ENCODE measurements around the gene RPS8.

DNA sequence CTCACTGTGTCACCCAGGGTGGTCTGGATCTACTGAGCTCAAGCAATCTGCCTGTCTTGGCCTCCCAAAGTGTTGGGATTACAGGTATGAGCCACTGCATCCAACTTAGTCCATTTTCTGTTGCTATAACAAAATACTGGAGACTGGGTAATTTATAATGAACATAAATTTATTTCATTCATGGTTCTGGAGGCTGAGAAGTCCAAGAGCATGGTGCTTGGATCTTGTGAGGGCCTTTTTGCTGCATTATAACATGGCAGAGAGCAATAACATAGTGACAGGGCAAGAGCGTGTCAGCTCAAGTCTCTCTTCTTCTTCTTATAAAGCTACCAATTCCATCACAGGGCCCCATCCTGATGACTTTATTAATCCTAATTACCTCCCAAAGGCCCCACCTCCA, 39.3 kb upstream of the RPS8 start:
- TF ChIP-seq, protein P1, sequence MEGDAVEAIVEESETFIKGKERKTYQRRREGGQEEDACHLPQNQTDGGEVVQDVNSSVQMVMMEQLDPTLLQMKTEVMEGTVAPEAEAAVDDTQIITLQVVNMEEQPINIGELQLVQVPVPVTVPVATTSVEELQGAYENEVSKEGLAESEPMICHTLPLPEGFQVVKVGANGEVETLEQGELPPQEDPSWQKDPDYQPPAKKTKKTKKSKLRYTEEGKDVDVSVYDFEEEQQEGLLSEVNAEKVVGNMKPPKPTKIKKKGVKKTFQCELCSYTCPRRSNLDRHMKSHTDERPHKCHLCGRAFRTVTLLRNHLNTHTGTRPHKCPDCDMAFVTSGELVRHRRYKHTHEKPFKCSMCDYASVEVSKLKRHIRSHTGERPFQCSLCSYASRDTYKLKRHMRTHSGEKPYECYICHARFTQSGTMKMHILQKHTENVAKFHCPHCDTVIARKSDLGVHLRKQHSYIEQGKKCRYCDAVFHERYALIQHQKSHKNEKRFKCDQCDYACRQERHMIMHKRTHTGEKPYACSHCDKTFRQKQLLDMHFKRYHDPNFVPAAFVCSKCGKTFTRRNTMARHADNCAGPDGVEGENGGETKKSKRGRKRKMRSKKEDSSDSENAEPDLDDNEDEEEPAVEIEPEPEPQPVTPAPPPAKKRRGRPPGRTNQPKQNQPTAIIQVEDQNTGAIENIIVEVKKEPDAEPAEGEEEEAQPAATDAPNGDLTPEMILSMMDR (IDR thresholded peaks at IDR 0.05; ENCODE audit: low read length) = no peak
- TF ChIP-seq EZH2 (optimal IDR thresholded peaks at IDR 0.05; ENCODE audit: low read depth, low read length) = no peak

Data from MM.1S (cell line).